ENCODE results near the gene CEP164.
"Not testable (repeated sequence)": the region's sequence is repeated elsewhere in the genome, so short reads cannot be mapped to it uniquely, and the experiment has no call there.

CEP164 gene

DNA sequence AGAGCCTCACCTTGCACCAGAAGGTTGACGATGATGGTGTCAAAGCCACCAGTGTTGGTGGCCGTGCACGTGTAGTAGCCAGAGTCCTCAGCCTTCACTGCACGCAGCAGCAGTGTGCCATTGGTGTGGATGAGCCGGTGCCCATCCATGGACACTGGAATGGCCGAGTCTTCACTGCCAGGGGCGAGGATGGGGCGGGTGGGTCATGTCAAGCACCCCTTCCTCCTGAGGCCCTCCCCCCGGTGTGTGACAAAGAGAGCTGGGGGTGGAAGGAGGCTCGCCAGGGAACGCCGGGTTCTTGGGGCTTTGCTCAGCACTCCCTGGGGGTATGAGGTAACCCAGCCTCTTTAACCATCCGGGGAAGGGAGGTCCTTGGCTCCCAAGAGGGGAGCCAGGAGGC lies 111.6 kb downstream of the CEP164 start:
- DNase-seq (ENCODE audit: low read depth in 2 of 2), result no peak

DNA sequence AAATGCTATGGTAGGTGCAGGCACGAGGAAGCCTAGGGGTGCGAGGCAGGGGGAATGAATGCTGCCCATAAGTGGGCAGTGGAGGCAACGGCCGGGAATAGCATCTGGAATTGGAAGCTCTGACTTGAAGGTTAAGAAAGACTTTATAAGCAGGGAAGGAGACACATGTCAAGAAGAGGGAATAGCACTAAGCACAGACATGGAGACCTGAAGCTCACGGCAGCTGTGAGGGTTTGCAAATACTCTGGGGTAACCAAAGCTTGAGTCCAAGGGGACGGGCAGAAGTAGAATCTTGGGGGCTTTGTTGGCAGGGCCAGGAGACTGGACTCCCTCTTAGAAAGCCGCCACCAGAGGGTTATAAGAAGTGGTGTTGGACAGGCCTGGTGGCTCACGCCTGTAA lies 112.6 kb downstream of the CEP164 start:
- no peak for DNase-seq (ENCODE audit: low read depth in 2 of 2)

DNA sequence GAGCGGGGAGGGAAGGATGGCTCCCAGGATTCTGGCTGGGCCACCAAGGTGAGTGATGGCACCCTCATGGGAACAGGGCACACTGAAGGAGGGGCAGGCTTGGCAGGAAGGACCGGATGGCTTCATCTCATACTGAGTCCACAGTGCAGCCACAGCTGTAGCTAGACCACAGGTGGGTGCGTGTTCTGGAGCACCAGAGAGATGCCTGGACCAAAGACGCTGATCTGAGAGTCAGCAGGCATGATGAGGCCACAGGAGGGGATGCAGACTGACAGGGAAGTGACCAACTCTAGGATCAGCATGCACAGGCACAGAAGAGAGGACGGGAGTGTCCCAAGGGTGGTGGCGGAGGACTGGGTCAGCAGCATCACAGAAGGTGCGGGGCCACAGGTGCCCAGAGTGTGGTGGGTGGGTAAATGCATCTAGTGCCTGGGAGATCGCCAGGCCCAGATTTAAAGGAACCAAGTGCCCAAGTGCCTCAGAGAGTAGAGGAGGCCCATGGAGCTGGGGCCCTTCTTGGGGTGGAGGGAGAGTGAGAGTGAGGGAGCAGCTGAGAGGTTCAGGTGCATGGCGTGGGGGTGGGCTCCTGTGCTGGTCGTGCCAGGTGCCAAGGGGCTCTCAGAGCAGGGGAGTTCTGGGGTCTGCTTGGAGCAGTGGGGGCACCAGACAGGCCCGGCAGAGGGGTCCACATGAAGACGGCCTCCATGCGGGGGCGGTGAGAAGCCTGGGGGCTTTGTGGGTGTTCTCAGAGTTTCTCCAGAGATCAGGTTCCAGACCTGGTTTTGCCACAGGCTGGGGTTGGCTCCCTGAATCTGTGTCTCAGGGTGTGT lies 113.7 kb downstream of the CEP164 start:
- no peak for DNase-seq (ENCODE audit: low read depth in 2 of 2)

DNA sequence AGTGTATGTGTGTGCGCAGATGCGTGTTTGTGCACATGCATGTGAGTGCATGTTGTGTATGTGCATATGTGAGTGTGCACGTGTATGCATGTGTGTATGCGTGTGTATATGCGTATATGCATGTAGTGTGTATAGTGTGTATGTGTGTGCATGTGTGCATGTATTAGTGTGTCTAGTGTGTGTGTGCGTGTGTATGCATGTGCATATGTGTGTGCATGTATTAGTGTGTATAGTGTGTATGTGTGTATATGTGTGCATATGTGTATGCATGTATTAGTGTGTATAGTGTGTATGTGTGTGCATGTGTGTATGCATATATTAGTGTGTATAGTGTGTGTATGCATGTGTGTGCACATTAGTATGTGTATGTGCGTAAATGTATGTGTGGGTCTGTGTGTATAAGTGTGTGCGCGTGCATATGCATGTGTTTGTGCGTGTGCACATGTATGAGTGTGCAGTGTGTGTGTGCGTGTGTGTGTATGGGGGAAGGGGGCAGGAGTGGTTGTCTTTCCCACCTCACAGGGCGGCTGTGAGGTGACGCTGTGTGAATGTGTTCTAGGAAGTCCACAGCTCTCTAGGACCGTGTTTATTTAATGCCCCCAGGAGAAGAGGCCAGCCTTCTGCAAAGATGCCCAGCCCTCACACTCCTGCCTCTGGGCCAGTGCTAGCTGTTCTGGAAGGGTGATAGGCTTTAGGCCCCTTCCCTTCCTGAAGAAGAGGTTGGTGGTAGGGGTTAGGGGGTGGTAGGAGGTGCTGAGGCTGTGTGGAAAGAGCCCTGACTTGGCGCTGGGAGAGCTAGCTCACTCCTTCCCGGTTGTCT lies 114.6 kb downstream of the CEP164 start:
- DNase-seq (ENCODE audit: low read depth in 2 of 2), result no peak

DNA sequence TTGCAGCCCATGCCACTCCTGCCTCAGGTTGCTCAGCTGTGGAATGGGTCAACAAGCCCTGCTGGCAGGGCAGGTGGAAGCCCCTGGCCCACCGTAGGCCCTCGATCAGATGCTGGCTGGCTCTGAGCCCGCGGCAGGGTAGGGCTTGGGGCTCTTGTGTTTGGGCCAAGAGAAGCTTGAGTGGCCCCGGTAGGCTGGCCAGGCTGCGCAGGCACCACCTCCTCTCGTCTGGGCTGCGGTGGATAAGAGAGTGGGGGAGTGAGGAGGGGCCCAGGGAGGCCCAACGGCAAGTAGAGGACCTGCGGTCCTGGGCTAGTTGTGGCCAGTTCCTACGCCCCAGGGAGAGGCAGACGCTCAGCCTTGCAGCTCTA lies 115.2 kb downstream of the CEP164 start:
- DNase-seq (ENCODE audit: low read depth in 2 of 2), result no peak

DNA sequence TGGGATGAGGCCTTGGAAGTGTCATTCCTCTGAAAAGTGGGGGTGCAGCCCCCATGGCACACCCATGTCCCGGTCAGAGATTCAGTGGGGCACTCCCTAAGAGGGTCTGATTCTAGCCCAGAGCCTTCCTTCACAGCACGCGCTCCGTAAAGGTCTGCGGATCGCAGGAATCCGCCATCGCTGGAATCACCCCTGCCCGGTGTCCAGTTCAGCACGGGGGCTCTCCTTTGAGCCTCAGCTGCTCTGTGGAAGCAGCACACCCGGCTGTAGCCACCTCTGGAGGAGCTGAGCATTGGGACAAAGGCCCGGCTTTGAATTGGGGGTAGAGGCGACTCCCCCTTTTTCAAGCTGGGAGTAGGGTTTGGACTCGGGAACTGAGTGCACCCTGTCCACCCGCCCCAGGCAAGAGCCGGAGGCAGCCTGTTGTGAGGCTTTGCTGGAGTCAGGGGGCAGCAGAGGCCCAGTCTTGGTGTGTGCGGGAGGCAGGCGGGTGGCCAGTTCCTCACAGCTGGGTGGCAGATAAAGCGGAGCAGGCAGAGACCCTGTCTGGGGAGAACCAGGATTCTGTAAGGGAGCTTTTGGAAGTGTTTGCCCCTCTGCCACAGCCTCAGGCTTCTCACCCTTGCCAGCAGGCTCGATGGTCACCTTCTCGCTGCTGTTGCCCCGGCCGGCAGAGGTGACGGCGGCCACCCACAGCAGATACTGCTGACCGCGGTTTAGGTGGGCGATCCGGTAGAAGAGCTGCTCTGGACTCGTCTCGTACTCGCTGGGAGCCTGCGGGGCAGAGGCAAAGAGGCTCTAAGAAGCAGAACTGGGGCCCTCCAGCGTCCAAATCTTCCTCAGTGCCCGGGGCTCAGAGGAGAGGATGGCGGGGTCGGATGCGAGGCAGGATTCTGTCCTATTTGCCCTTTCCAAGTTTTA lies 115.9 kb downstream of the CEP164 start:
- DNase-seq (ENCODE audit: low read depth in 2 of 2), result no peak

DNA sequence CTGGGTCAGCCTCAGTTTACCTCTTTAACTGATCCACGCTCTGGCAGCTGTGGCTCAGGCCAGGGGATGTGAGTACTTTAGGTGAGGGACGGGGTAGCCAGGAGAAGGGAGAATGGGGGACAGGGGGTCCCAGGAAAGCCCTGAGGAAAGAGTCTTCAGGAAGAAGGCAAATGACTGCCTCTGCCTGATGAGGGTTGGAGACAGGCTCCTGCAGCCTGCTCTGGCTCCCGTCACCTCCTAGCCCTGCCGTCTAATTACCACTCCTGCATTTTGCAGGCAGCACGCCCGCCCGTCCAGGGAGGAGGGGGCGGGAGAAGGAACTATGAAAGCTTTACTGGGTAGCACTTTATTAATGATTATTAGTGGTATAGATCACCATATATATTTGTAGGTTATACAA lies 116.6 kb downstream of the CEP164 start:
- DNase-seq (ENCODE audit: low read depth in 2 of 2), result no peak

DNA sequence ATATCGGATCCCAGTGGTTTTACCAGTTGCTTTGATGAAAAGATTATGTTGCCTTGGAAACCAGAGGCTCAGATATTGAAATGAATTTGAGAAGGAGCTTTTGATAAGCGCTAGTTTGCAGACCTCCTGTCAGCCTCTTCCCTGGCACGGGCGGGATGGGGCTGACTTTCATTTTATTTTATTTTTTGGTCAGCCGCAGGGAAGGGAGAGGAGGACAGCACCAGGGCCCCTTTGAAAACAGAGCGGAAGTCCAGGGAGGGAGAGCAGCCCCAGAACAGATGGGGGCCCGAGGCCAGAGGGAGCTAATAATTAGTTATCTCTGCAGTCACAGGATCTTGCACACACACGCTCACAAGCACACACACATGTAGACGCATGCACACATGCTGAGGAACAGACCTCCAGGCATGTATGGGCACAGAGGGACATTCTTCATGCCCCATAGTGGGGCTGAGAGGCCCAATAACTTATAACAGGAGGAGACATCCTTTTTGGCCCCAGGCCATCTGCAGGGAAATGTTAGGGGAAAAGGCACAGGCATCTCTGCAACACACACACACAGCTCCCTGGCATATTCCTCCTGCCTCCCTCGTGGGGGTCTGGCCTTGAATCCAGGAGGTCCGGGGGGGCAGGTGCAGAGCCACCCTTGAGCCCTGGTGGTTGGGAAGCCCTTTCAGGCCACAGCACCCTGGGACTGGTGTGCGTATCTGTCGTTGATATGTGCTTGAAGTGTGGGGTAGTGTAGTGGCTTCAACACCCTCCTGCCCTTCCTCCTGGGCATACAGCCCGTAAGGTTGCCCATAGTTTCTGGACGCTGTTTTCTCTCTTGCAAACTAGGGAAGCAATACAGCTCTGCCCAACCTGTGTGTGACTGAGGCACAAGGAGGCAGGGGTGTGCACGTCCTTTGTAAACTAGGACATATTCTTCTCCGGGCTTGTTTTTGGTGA lies 117.3 kb downstream of the CEP164 start:
- no peak for DNase-seq (ENCODE audit: low read depth in 2 of 2)

DNA sequence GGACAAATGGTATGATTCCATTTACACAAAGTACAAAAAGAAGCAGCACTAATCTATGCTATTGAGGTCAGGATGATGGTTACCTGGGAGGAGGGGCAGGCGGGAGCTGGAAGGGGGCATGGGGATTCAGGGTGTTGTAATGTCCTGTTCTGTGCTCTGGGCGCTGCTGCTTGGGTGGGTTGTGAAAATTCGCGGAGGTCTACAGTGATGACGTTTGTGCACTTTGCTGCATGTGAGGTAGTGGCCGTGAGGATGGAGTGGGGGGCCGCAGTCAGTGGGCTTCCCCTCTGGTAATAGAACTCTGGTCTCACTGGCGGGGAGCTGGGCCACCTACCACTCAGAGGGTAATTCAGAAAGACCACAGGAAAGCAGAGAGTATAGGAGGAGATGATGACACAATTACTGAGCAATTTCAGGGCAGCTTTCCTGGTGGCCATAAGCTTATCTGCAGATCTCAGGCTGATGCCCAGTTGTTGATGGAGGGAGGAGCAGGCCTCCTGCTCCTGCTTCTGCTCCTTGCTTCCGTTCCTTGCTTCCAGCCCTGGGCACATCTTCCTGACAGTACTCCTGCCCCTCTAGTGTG lies 121.5 kb downstream of the CEP164 start:
- DNase-seq (ENCODE audit: low read depth in 2 of 2), result no peak

DNA sequence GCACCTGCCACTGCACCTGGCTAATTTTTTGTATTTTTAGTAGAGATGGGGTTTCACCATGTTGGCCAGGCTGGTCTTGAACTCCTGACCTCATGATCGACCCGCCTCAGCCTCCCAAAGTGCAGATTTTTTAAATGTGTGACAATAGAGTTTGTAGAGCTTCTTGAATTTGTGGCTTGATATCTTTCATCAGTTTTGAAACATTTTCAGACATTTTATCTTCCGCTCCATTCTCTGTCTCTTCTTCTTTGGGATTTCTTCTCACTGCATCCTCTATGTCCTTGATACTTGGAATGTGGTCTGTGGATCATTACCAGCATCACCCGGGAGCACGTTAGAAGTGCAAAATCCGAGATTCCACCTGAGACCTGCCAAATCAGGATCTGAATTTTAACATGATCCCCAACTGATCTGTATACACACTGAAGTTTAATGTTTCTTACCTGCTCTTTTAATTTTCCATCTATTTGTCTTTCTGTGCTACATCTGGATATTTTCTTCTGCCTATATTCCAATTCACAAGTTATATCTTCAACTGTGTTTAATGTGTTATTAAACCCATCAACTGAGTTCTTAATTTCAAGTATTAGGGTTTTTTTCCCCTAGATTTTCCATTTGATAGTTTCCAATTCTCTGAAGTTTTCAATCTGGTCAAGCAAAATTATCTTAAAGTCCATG lies 126.4 kb downstream of the CEP164 start:
- no peak for DNase-seq (ENCODE audit: low read depth in 2 of 2)

DNA sequence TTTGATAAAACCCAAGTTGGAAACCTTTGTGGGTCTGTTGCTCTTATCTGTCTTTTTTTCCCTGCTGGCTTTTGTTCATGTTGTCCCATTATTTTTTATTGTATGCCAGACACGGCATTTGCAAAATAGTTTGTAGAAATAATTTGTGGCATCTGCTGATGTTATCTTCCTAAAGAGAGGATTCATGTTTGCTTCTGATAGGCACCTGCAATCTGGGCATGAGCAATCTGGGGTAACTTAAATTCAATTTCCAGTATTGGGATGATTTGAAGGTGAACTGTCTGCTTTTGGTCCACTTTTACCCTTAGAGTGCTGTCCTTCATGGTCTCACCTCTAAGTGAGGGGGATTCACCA lies 126.9 kb downstream of the CEP164 start:
- no peak for DNase-seq (ENCODE audit: low read depth in 2 of 2)

DNA sequence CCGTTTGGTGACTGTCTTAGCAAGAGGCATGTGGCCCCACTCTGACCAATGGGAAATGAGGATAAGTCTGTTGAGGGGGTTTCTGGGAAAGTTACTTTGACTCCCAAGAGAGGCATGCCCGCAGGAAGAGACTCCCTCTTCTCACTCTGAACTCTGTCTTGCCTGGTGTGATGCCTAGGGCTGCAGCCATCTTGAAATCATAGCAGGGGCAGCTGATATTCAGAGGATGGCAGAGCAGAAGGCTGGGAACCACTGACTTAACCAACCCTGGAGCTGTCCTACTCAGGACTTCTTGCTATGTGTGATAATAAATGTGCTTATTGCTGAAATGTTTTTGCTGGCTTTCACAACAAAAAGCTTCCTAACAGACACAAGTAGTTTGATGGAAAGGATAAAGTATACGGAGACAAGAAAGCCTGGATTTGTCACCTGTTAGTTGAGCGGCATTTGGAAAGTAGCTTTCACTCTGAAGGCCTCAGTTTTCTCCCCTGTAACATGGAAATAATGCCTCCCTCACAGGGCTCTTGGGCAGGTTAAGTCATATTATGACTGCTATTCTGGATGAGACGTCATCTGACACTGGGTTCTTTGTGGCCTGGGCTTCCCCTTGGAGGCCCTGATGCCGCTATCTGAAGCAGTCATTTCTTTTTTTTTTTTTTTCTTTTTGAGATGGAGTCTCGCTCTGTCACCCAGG lies 128.5 kb downstream of the CEP164 start:
- DNase-seq (ENCODE audit: low read depth in 2 of 2), result no peak

DNA sequence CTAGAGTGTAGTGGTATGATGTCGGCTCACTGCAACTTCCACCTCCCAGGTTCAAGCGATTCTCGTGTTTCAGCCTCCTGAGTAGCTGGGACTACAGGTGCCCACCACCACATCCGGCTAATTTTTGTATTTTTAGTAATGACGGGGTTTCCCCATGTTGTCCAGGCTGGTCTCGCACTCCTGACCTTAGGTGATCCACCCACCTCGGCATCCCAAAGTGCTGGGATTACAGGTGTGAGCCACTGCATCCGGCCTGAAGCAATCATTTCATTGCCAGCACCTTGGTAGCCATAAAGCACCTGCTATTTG lies 129.0 kb downstream of the CEP164 start:
- DNase-seq (ENCODE audit: low read depth in 2 of 2), result not testable (repeated sequence)

DNA sequence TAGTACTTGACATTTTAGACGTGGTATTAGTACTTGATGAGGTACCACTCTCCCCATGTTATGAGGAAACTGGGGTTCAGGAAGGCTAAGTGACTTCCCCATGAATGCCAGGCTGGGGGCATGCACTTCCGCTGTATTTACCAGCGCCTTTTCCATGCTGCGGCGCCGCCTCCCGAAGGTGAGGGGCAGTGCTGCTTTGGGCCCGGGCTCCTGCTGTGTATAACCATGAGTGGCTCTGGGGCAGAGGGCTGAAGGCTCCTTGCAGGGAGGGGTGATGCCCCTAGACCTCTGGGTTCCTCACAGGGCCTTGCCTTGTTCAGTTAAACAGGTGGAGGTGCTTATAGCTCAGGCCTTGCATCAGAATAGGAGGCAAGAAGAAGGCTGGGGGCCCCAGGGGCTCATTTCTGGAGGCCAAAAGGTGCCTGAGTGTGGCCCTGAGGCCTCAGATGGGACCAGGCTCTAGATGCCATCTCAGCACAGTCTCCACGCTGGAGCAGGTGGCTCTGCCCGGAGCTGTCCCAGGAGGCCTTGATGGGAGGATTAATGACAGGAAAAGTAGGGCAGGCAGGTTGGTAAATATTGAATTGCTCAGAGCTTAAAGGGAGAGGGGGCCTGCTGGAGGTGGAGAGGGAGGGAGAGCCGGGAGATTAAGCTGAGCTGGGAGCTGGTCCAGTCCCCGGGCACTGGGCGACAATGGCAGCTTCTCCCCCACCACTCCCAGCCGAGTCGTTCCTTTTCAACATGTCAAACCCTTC lies 129.6 kb downstream of the CEP164 start:
- DNase-seq (ENCODE audit: low read depth in 2 of 2), result no peak

DNA sequence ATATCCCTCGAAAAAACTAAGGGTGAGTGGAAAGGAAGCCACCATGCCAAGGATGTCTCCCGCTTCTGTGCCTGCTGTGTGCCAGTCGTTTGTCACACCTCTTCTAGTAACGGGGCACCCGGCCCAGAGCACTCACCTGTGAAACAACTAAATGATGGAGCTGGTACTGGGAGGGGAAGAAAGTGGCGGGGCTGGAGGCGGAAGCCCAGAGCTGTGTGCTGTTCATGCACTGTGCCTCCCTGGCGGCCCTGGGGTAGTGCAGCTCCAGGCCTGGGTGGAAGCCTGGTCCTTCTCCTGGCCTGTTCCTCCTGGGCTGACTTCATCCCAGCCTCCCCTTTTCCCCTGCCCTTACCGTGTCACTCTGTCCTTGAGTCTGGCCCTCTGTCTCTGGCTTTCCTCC lies 130.2 kb downstream of the CEP164 start:
- DNase-seq (ENCODE audit: low read depth in 2 of 2), result no peak

DNA sequence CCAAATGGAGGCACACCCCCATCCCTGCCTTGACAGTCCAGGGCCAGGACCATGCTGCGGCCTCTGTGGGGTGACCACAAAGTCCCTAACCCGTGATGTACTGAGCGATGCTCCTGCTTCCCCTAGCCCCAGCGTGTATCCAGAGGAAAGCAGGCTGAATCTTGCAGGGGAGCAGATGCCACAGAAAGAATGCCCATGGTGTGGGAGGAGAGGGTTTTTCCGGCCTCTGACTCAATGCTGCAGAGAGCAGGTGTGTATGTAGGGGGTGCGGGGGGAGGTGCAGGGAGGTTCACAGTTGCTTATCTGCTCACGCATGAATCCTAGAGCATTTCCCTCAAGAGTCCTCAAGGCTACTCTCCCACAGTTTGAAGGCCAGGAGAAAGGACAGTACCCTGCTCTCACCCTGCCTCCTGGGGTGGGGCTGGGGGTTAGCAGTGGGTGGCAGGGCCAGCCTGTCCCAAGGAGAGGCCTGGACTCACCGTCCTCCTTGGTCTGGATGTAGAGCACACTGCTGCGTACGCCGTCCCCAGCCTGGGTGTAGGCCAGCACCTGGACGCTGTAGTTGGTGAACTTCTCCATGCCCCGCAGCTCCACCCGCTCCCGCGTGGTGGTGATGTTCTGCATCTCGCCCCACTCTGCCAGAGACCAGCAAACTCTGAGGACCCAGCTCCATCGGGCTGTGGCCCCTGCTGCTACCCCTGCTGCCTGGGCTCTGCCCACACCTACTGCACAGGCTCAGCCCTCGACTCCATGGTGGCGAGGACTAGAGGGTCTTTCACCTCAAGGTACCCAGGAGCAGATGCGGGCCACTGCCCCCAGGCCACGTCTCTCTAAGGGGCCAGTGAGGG lies 130.8 kb downstream of the CEP164 start:
- no peak for DNase-seq (ENCODE audit: low read depth in 2 of 2)

DNA sequence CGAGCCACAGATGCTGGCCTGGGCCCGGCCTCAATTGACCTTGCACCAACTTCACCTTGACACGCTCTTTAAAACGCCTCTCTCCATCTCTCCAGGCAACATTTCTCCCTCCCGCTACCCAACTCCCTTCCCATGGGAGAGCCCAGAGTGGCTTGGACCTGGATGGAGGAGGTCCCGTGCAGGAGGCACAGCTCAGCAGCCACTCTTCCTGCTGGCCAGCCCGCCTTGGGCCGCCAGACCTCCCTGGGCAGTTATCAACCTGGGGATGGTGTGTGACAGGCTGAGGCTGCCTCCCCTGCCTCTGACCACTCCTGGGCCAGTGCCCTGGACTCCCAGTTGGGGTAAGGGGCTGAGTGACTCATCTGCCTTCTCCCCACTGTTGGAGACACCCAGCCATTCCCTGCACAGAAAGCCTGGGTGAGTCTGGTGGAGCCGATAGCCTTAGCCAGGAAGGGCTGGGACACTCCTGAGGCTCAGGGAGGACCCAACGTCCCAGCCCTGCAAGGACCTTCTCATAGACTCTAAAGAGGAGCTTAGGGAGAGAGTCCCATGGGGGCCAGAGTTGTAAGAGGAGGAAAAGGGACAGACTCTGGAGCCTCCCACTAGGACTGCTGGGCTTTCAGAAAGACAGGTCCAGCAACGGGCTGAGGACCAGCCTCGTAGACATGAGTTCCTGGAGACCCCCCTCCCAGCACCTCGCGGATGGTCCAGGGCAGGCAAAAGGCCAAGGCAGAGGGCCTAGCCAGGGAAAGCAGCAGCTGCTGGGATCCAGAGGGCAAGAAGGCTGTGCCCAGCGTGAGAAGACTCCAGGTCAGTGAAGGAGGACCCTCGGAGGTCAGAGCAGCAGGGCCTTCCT lies 131.7 kb downstream of the CEP164 start:
- no peak for DNase-seq (ENCODE audit: low read depth in 2 of 2)
